Liver (tissue), 3 donors: Measurements from ENCODE around the gene TOMM20.

Experiments used
- ATF3 ChIP-seq: IDR thresholded peaks from 2 replicates; pipeline ENCODE4 v1.6.1; 2016; ENCODE audit warnings: antibody characterized with exemption
- CTCF ChIP-seq: fragments of 150-350 bp; IDR thresholded peaks from 2 replicates; pipeline ENCODE4 v1.5.1; 2017; ENCODE audit warnings: improper control_type of control experiment, low read depth, low read length; ENCODE audit not compliant: missing input control
- FOXA1 ChIP-seq: IDR thresholded peaks from 2 replicates; pipeline ENCODE4 v1.6.1; 2016; ENCODE audit warnings: antibody characterized with exemption
- GABPA ChIP-seq, 2 donors: IDR thresholded peaks in 1 of 2; conservative IDR thresholded peaks in 1 of 2; 2 replicates each; pipeline ENCODE4 v1.6.1; 2016; ENCODE audit warnings: antibody characterized with exemption in 2 of 2, mild to moderate bottlenecking in 1 of 2, moderate library complexity in 1 of 2
- HNF4A ChIP-seq, 2 donors: conservative IDR thresholded peaks; 2 replicates each; pipeline ENCODE4 v1.6.1; 2016; ENCODE audit warnings: antibody characterized with exemption in 2 of 2, mild to moderate bottlenecking in 2 of 2
- JUND ChIP-seq, 2 donors: IDR thresholded peaks; 2 replicates each; pipeline ENCODE4 v1.6.1; 2016; ENCODE audit warnings: antibody characterized with exemption in 2 of 2
- MAX ChIP-seq: IDR thresholded peaks from 2 replicates; pipeline ENCODE4 v1.6.1; 2016; ENCODE audit warnings: antibody characterized with exemption
- NR2F2 ChIP-seq: IDR thresholded peaks from 2 replicates; pipeline ENCODE4 v1.6.1; 2016; ENCODE audit warnings: antibody characterized with exemption
- RAD21 ChIP-seq, 2 donors: IDR thresholded peaks; 2 replicates each; pipeline ENCODE4 v1.6.1; 2016; ENCODE audit warnings: antibody characterized with exemption in 2 of 2, mild to moderate bottlenecking in 2 of 2
- SP1 ChIP-seq: IDR thresholded peaks from 2 replicates; pipeline ENCODE4 v1.6.1; 2018; ENCODE audit warnings: antibody characterized with exemption, mild to moderate bottlenecking
- TAF1 ChIP-seq: conservative IDR thresholded peaks from 2 replicates; pipeline ENCODE4 v1.6.1; 2016; ENCODE audit warnings: antibody characterized with exemption, mild to moderate bottlenecking
- YY1 ChIP-seq: IDR thresholded peaks from 2 replicates; pipeline ENCODE4 v1.6.1; 2016; ENCODE audit warnings: antibody characterized with exemption, mild to moderate bottlenecking
- ZBTB33 ChIP-seq: IDR thresholded peaks from 2 replicates; pipeline ENCODE4 v1.6.1; 2016; ENCODE audit warnings: antibody characterized with exemption
- TF ChIP-seq, protein P1 (sequence below): IDR thresholded peaks from 2 replicates; pipeline ENCODE4 v1.6.1; 2016; ENCODE audit warnings: antibody characterized with exemption, mild to moderate bottlenecking
- donor health status: healthy.
- donor health status: healthy.

- TF ChIP-seq CTCF (no peak), NR2F2 (peak; percentile 26), ZBTB33 (no peak), YY1 (peak; percentile 32), ATF3 (peak; percentile 77), HNF4A (conservative IDR thresholded peaks at IDR 0.05) (peak; percentile 79 to 81), FOXA1 (no peak), RAD21 (IDR thresholded peaks at IDR 0.05) (peak; percentile 36 to 58), MAX (no peak), JUND (IDR thresholded peaks at IDR 0.05) (peak; percentile 89 to 91), TAF1 (peak; percentile 49), SP1 (peak; percentile 72), GABPA (IDR thresholded peaks at IDR 0.05 in 1 of 2, conservative IDR thresholded peaks at IDR 0.05 in 1 of 2) (no peak)
- TF ChIP-seq, protein P1, sequence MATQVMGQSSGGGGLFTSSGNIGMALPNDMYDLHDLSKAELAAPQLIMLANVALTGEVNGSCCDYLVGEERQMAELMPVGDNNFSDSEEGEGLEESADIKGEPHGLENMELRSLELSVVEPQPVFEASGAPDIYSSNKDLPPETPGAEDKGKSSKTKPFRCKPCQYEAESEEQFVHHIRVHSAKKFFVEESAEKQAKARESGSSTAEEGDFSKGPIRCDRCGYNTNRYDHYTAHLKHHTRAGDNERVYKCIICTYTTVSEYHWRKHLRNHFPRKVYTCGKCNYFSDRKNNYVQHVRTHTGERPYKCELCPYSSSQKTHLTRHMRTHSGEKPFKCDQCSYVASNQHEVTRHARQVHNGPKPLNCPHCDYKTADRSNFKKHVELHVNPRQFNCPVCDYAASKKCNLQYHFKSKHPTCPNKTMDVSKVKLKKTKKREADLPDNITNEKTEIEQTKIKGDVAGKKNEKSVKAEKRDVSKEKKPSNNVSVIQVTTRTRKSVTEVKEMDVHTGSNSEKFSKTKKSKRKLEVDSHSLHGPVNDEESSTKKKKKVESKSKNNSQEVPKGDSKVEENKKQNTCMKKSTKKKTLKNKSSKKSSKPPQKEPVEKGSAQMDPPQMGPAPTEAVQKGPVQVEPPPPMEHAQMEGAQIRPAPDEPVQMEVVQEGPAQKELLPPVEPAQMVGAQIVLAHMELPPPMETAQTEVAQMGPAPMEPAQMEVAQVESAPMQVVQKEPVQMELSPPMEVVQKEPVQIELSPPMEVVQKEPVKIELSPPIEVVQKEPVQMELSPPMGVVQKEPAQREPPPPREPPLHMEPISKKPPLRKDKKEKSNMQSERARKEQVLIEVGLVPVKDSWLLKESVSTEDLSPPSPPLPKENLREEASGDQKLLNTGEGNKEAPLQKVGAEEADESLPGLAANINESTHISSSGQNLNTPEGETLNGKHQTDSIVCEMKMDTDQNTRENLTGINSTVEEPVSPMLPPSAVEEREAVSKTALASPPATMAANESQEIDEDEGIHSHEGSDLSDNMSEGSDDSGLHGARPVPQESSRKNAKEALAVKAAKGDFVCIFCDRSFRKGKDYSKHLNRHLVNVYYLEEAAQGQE, result peak; percentile 25
These were observed 61.1 kb downstream of the TOMM20 start for GRCh38 chr1:235067396-235068157.
